Measurements from ENCODE around the gene AMPD3.

AMPD3 gene

GRCh38 chr11:10541561-10541930 is 86.5 kb downstream of the AMPD3 start:
- no peak for DNase-seq

GRCh38 chr11:10542776-10543175 is 87.7 kb downstream of the AMPD3 start:
- DNase-seq, result no peak

- no peak for DNase-seq
These were observed 88.7 kb downstream of the AMPD3 start for GRCh38 chr11:10543782-10544181.

GRCh38 chr11:10544491-10545465 is 89.7 kb downstream of the AMPD3 start:
- DNase-seq, result peak; percentile 52

GRCh38 chr11:10550503-10551289 is 95.6 kb downstream of the AMPD3 start:
- no peak for DNase-seq

- no peak for DNase-seq
These were observed 96.2 kb downstream of the AMPD3 start for GRCh38 chr11:10551290-10551592.

- DNase-seq, result no peak
These were observed 96.8 kb downstream of the AMPD3 start for GRCh38 chr11:10551845-10552352.

- DNase-seq, result no peak
These were observed 101.5 kb downstream of the AMPD3 start for GRCh38 chr11:10556590-10556989.

Measured in MV-4-11 (cell line).